Stimulated activated CD8-positive, alpha-beta memory T cell treated with anti-CD3 and anti-CD28 coated beads, Interleukin-15, amount 100 ng/mL, for 24 hours (primary cell): ENCODE results near the gene C6orf62.
"Not testable (repeated sequence)": the region's sequence is repeated elsewhere in the genome, so short reads cannot be mapped to it uniquely, and the experiment has no call there.

Experiments used
- DNase-seq: peaks from one replicate; pipeline ENCODE4 v3.0.0-alpha.2; 2020; ENCODE audit warnings: low read depth

Gene C6orf62

DNA sequence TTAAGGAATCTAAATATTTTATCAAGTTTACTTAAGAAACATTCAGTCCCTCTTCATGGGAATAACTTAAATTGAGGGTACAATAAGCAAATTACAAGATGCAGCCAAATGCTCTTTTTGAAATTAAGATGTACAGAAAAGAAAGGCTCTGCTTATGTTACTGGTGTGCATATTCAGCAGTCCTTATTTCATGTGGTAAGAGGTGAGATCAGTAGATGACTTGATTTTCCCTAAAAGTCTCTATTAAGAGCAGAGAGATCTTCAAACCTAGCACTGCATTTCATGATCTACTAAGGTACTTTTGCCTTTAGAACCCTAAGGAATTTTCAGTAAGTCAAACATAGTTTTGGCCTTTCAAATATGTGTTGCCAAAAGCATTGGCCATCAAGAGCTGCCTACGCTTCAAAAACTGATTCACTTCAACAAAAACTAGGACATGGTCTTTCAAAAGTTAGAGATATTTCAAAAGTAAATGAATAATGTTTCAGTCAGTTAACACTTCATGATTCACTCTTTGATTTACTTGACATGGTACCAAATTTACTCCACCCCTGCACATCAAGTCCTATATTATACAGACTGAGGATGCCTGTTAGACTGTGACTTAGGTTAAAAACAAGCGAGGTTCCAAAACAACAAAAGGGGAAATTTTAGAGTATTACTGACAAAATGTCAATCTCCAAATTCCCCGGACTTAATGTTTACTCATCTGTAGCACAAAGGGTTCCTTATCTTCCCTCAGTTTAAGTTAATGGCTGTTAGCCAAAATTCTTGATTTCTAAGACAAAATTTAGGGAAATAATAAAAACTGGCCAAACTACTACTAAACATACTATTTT, 19.2 kb downstream of the C6orf62 start:
- DNase-seq: no peak

DNA sequence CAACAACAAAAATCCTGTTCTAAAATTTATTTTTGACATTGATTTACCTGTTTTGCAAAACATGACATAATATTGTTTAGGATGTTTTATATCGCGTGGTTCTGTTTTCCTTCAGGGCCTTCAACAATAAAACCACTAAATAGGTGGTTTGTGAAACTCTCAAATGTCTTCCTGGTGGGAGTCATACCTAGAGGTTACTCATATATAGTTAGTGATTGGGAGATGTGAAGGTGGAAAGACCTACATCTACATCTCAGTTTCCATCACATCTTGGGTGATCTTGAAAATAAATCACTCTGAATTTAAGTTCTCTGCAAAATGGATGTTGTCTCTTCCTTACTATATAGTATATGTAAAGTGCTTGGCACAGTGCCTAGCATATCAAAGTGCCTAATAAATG, 22.9 kb downstream of the C6orf62 start:
- DNase-seq: no peak

DNA sequence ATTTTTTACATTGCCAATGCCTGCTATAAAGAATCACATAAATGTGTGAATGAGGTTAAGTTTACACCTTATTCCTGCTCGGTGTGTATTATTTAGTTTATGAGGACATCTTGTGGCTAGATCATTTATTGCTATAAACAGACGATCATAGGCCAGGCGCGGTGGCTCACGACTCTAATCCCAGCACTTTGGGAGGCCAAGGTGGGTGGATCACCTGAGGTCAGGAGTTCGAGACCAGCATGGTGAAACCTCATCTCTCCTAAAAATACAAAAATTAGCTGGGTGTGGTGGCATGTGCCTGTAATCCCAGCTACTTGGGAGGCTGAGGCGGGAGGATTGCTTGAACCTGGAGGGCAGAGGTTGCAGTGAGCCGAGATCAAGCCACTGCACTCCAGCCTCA, 23.3 kb downstream of the C6orf62 start:
- not testable (repeated sequence) for DNase-seq

DNA sequence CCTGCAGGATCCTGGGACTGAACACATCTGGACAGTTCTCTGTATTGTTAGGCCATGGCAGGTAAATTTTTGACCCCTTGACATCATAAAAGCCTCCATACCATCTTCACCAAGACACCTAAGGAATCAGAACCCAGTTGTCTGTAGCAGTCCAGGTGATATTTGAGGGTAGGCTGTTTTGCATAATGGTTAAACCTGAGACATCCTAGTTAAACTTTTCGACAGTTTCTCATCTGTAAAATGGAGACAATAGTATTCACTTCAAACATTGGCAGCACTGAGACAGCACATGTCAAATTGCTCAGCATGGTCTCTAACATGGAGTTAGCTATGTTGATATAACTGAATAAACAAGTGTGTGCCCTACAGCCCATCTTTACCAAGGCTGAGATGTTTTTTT, 24.8 kb downstream of the C6orf62 start:
- no peak for DNase-seq

DNA sequence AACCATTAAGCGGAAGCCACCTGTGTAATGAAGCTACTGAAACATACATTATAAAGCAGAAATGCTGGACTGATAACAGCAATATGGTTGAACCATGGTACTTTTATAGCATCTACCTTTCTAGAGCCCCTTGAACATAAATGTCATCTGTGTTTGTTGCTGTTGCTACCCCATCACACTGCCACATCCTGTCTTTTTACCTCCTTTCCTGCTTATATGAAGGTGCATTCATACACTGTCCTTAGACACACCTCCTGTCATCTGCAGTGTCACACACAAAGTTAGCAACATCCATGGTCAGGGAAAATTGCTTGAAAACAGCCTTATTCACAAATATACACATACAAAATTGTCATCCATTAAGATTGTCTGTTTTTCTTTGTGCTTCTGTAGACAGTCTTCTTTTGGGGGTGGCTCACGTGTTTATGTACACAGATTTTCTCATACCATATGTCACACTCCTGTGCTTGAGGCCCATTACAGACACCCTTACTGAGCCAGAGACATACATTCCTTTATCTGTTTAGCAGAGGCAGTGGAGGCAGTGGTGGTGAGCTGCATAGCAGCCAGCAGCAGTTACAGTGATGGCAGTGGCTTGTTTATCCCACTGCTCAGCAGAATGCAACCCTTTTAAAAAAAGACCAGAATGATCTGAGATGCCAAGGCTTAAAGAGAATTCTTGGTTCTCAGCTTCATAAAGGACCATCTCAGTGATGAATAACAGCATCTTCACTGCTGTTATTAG, 25.9 kb downstream of the C6orf62 start:
- no peak for DNase-seq

DNA sequence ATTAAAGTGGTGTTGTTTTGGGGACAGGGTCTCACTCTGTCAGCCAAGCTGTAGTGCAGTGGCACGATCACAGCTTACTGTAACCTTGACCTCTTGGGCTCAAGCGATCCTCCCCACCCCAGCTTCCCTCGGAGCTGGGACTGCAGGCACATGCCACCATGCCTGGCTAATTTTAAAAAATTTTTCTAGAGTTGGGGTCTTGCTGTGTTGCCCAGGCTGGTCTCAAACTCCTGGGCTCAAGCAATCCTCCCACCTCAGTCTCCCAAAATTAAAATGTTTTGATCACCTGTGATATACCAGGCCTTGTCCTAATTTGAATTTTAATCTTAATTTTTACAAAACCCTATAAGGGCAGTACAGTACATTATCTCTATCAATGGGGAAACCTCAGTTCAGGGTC, 26.5 kb downstream of the C6orf62 start:
- DNase-seq: no peak

DNA sequence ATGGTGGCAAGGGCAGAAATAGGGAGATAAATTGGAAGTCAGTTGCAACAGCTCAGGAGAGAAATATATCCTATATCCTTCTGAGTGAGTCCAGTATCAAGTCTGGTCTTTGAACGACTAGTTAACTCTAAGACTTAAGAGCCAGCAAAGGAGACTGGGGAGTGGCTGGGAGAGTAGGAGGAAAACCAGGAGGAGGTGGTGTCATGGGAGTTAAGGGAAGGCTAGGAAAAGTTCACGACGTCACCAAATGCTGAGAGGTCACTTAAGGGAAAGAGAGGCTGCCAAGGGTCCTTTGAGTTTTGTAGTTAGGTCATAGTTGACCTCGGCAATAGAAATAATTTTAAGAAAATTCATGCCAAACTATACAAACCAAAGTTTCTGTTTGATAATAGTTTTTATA, 27.0 kb downstream of the C6orf62 start:
- no peak for DNase-seq

DNA sequence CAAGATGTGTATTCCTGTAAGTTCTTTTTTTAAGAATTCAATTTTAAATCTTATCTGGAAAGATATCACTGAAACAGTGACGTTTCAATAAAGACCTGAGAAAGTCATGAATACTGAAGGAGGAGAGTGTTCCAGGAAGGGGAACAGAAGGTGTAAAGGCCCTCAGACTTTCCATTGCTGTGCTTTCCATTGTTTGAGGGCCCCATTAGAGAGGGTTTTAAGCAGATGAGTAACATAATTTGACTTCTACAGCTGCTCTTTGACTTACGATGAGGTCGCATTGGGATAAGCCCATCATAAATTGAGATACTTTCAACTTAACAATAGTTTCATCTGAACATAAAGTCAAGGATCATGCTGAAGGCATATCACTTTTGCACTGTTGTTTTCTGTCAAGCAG, 27.4 kb downstream of the C6orf62 start:
- no peak for DNase-seq

DNA sequence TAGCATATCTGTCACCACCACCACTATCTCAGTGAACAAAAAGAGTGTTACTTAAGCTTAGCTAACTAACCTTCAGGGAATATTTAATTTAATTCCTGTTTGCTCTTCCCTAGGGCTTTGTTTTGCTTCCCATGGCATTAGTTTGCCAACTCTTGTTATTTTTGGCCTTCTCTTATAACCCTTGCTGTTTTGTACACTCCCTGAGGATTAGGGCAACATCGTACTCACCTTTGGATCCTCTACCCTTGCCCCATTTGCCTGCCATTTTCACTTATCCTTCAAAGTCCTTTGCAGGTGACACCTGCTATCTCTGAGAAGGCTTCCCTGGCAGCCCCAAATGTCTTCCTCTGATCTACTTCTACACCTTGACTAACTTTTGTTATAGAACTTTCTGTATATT, 28.4 kb downstream of the C6orf62 start:
- no peak for DNase-seq

DNA sequence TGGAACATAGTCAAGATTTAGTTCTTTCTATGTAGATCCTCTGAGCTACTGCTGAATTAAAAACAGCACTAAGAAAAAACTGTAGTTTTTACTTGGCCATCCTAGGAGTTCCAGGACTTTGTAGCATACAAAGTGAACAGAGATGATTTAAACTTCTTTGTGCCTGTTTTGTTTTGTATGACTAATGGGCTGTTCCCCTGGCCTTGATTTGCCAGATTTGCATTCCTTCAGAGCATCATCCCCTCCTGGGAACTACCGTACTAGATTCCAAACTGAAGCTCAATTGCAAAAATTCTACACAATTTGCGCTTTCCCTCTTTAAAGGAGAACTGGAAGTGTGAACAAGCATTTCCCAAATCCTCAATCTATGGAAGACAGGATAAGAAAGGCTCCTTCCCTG, 29.0 kb downstream of the C6orf62 start:
- no peak for DNase-seq

DNA sequence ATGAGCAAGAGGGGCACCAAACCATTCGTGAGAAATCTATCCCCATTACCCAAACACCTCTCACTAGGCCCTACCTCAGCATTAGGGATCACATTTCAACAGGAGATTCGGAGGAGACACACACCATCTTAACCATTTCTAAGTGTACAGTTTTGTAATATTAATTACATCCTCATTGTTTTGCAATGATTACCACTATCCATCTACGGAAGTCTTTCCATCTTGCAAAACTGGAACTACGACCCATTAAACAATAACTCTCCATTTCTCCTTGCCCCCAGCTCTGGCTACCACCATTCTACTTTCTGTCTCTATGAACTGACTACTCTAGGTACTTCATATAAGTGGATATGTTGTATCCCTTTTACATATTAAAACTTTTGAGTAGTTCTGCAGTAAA, 32.0 kb downstream of the C6orf62 start:
- DNase-seq: no peak

DNA sequence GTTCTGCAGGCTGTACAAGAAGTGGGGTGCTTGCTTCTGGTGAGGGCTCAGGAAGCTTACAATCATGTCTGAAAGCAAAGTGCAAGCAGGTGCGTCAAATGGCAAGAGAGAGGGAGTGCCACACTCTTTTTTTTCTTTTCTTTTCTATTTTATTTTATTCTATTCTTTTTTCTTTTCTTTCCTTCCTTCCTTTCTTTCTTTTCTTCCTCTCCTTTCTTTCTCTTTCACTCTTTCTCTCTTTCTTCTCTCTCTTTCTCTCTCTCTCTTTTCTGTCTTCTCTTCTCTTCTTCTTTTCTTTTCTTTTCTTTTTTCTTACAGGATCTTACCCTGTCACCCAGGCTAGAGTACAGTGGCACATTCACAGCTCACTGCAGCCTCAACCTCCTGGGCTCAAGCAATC, 32.5 kb downstream of the C6orf62 start:
- DNase-seq: no peak

DNA sequence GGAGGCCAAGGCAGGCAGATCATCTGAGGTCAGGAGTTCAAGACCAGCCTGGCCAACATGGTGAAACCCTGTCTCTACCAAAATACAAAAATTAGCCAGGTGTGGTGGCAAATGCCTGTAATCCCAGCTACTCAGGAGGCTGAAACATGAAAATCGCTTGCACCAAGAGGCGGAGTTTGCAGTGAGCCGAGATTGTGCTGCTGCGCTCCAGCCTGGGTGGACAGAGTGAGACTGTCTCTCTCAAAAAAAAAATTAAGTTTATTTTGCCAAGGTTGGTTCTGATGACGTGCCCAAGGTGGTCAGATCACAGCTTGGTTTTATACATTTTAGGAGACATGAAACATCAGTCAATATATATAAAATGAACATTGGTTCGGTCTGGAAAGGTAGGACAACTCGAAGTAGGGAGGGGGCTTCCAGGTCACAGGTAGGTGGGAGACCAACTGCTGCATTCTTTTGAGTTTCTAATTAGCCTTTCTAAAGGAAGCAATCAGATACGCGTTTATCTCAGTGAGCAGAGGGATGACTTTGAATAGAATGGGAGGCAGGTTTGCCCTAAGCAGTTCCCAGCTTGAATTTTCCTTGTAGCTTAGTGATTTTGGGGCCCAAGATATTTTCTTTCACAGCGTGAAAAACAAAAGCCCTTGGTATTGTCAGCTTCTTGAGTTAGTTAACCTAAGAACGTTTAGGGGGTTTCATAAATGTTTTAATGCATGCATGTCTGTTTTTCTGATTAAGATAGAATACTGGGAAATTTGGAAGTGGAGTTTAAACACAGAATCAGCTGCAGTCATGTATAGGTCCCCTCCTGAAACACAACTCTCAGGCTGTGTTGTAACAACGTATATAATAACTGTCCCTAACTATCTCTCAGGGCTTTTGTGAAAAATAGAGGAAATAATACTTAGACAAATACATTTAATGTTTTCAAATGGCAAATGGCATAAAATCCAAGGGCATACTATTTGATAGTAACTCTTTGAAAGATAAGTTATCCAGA, 35.4 kb downstream of the C6orf62 start:
- no peak for DNase-seq

DNA sequence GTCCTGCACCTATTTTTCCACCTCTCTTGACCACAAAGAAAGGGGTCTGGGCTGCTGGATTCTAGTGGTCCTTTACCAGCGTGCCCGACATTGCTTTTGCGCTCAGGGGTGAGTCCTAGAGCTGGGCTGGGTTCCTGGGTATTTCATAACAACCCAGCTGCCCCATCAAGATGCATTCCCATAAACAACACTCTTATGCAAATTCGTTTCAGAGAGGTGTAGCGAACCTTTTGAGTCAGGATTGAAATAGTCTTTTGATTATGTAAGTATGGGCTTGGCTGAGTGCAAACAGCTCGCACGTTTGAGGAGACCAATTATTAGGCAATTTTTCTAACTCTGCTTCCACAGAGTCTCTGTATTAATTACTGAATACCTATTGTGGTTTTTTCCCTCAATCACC, 38.4 kb downstream of the C6orf62 start:
- DNase-seq: no peak

DNA sequence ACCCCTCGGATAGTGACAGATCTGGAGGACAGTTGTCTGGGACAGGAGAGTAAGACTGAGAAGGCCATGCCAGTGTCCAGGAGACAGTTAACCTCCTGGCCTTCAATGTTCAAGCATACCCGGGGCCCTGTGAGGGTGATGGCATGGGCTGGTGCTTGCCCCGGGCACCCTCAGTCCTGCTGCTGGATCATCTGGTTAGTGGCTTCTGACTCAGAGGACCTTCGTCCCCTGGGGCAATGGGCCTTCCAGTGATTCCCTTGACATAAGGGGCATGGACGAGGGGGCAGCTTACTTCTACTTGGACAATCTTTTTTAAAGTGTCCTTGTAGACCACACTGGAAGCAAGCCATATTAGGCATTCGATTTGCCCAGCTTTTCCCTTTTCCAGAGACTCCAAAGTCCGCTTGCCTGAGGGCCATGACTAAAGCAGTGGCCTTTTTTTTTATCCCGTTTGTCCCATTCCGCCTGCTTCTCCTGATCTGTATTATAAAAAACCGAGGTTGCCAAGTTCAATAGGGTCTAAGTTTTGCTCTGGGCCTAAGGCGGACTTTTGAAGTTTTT, 40.1 kb downstream of the C6orf62 start:
- DNase-seq: not testable (repeated sequence)

DNA sequence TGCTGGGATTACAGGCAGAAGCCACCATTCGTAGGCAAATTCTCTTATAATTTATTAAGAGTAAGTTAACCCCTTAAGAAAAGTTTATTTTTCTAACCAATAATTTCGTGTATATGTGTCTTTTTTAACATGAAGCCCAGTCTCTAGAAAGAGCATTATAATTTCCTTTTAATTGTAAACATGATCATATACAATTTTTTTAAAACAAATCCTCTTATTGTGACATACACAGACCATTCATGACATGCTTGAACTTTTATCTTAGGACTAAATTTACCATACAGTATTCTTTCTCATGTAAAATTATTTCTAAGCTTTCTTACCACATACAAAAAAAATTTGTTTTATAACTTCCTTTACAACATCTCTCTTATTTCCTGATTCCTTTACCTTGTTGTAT, 45.3 kb downstream of the C6orf62 start:
- DNase-seq: no peak

DNA sequence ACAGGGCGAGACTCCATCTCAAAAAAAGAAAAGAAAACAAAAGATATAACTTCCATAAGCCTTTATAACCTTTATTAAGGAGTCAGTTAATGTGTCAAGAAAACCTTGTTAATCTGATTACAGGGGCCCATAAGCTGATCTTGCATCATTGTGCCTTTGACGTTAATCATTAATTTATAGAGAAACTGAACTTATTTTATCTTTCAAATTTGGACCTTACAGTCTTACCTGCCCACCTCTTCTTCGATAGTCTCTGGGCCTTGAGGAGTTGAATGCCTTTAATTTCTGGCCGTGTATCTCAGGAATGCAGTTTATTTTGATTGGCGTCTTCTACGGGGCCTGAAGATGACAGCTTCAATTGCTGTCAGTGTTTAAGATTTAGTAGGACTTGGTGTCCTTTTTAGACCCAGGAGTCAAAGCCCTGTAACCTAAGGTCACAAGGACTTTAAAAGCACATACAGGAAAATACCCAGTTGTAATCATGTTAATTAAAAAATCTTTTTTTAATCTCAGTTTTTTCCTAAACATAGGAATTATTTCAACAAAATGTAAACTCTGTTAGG, 46.3 kb downstream of the C6orf62 start:
- DNase-seq: no peak

DNA sequence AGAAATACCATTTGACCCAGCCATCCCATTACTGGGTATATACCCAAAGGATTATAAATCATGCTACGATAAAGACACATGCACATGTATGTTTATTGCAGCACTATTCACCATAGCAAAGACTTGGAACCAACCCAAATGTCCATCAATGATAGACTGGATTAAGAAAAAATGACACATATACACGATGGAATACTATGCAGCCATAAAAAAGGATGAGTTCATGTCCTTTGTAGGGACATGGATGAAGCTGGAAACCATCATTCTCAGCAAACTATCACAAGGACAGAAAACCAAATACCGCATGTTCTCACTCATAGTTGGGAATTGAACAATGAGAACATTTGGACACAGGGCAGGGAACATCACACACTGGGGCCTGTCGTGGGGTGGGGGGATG, 47.9 kb downstream of the C6orf62 start:
- DNase-seq: not testable (repeated sequence)

DNA sequence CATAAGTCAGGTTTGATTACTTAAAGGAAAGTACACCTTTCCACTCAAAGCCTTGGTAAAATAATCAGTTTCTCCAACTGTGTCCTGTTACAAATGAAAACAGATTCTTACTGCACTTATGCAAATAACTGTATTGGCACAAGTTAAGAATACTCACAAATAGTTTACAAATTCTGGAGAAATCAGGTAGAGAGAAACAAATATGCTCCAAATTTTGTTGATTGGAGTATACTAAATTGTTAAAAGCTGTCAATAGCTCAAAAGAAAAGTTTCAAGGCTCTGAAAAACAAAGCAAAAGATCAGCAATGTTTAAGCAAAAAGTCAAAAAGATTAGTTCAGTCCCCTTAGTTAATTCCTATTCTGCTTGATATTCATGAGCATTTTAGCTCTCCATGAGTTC, 48.5 kb downstream of the C6orf62 start:
- not testable (repeated sequence) for DNase-seq

DNA sequence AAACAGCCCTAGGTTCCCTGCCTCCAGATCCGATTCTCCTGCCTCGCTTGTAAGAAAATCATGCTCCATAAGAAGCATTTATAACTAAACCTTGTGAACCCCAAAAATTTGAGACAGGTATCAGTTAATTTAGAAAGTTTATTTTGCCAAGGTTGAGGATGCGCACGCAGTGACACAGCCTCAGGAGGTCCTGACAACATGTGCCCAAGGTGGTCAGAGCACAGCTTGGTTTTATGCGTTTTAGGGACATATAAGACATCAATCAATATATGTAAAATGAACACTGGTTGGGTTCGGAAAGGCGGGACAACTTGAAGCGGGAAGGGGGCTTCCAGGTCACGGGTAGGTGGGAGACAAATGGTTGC, 50.0 kb downstream of the C6orf62 start:
- no peak for DNase-seq

DNA sequence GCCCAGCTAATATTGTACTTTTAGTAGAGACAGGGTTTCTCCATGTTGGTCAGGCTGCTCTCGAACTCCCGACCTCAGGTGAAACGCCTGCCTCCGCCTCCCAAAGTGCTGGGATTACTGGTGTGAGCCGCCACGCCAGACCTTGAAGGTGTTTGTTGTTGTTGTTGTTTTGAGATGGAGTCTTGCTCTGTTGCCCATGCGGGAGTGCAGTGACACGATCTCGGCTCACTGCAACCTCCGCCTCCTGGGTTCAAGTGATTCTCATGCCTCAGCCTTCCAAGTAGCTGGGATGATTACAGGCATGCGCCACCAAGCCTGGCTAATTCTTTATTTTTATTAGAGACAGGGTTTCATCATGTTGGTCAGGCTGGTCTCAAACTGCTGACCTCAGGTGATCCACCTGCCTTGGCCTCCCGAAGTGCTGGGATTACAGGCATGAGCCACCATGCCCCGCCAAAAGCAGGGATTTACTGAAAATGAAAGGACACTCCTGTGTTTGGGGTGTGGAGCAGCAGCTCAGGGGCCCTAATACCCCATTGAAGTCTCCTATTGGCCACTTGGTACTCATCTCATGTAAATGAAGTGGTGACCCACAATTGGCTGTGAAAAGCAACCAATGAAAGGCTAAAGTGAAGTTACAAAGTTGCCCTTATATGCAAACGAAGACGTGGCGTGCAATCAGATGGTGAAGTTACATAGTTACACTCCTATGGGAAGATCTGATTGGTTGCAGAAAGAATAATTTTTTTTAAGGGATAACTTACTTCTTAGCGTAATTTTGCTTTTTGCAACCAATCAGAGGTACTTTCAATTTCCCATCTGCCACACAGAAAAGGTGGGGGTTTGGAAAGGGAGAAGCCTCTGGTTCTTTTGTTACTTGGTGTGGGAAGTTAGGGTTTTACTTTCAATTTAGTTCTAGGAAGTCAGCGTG, 50.6 kb downstream of the C6orf62 start:
- DNase-seq: not testable (repeated sequence)
